ENCODE data around the gene HSPA1L. TPM values are rescaled to one million over a fixed set of nuclear protein-coding genes. Genes with fewer than 3 reads are reported as not detected.
A peak's percentile ranks its signal among the peaks of the same experiment; 100 is the strongest.

Gene HSPA1L
- total and polyA plus RNA-seq, 10 of the 15 experiments (the other 5 are each of a cell fraction or from before 2014, with no cell fraction given) = 0.69 to 2.5 (median 1.5) TPM

GRCh38 chr6:31765559-31765909, 49.5 kb downstream of the HSPA1L start:
- in situ Hi-C loops (cut with MboI) = no loop called here
- ATAC-seq (no peak), DNase-seq (ENCODE audit: low read depth, low spot score) (no peak), FAIRE-seq (no peak)
- Histone ChIP-seq H3K9me3 (replicated peaks; ENCODE audit: control insufficient read depth, insufficient read depth, low read length) (no peaks in the 10 kb centered on the region), H3K4me2 (ENCODE audit: control insufficient read depth, insufficient read depth) (no peak overlapping the region), H3K36me3 (ENCODE audit: control insufficient read depth in 2 of 2, insufficient read depth in 2 of 2, low read length in 1 of 2) (no peaks in the 10 kb centered on the region; a peak in 1 of 4 replicates), H3K4me3 (no peak overlapping the region), H2AFZ (ENCODE audit: control insufficient read depth, low read depth, low read length) (no peak overlapping the region), H4K20me1 (ENCODE audit: control insufficient read depth, insufficient read depth) (no peaks in the 10 kb centered on the region), H3K4me1 (ENCODE audit: control insufficient read depth, insufficient read depth, low read length) (no peaks in the 10 kb centered on the region), H3K9ac (ENCODE audit: control insufficient read depth, insufficient read depth, low read length) (no peak overlapping the region), H3K27me3 (replicated peaks in 1 of 2; ENCODE audit: control insufficient read depth in 2 of 2, insufficient read depth in 2 of 2, low read length in 1 of 2) (no peaks in the 10 kb centered on the region), H3K27ac (ENCODE audit: control insufficient read depth, insufficient read depth) (no peak overlapping the region), H3K79me2 (ENCODE audit: control insufficient read depth, insufficient read depth, low read length) (no peaks in the 10 kb centered on the region)
- WGBS (ENCODE audit: insufficient coverage, insufficient replicate concordance, low lambda C conversion rate, missing lambda C conversion rate) = 82% methylated on average over 8 of the region's 9 CpGs
- SMC1A ChIA-PET (ENCODE audit: uncharacterized antibody, unreplicated experiment) = no interaction called here
- no peak for TF ChIP-seq TARDBP (IDR thresholded peaks at IDR 0.05; ENCODE audit: borderline replicate concordance)
- no peak for TF ChIP-seq FOXK2 (IDR thresholded peaks at IDR 0.05)
- TF ChIP-seq CBX5 (IDR thresholded peaks at IDR 0.05; ENCODE audit: low read depth) = no peak
- RAD21 ChIA-PET (ENCODE audit: unreplicated experiment) = no interaction called here
- no TSS peak for BruUV-seq (replicated peaks)
- intact Hi-C loops (cut with micrococcal nuclease; ENCODE audit: unreplicated experiment) = no loop called here
- CTCF ChIA-PET = interaction anchor here (0.7 kb wide), 1 partner anchor 191 kb away, joined by 4 read pairs; no protein-coding TSS in a partner anchor
- POLR2A ChIA-PET = no interaction called here

GRCh38 chr6:31764198-31764597, 50.9 kb downstream of the HSPA1L start:
- intact Hi-C loops (cut with micrococcal nuclease; ENCODE audit: unreplicated experiment) = no loop called here
- TSS peak; percentile 67 for BruUV-seq (replicated peaks)
- POLR2A ChIA-PET = no interaction called here

More at GRCh38 chr6:31764198-31764597, 50.9 kb downstream of the HSPA1L start:
- Histone ChIP-seq H4K20me1 (ENCODE audit: control insufficient read depth, insufficient read depth) (no peaks in the 10 kb centered on the region), H3K27ac (ENCODE audit: control insufficient read depth, insufficient read depth) (no peak overlapping the region), H3K9me3 (replicated peaks; ENCODE audit: control insufficient read depth, insufficient read depth, low read length) (no peaks in the 10 kb centered on the region), H3K79me2 (ENCODE audit: control insufficient read depth, insufficient read depth, low read length) (no peaks in the 10 kb centered on the region), H2AFZ (ENCODE audit: control insufficient read depth, low read depth, low read length) (no peak overlapping the region), H3K4me3 (no peak overlapping the region), H3K4me1 (ENCODE audit: control insufficient read depth, insufficient read depth, low read length) (no peaks in the 10 kb centered on the region), H3K27me3 (replicated peaks in 1 of 2; ENCODE audit: control insufficient read depth in 2 of 2, insufficient read depth in 2 of 2, low read length in 1 of 2) (no peaks in the 10 kb centered on the region), H3K4me2 (ENCODE audit: control insufficient read depth, insufficient read depth) (no peak overlapping the region), H3K36me3 (ENCODE audit: control insufficient read depth in 2 of 2, insufficient read depth in 2 of 2, low read length in 1 of 2) (no peaks in the 10 kb centered on the region; a peak in 2 of 4 replicates), H3K9ac (ENCODE audit: control insufficient read depth, insufficient read depth, low read length) (no peak overlapping the region)
- in situ Hi-C loops (cut with MboI) = no loop called here
- FAIRE-seq (no peak), DNase-seq (ENCODE audit: low read depth, low spot score) (no peak), ATAC-seq (no peak)
- ChIA-PET RAD21 (ENCODE audit: unreplicated experiment) (interaction anchor here (1.0 kb wide), 1 partner anchor 66 kb away, joined by 3 read pairs; no protein-coding TSS in a partner anchor), SMC1A (ENCODE audit: uncharacterized antibody, unreplicated experiment) (no interaction called here), CTCF (no interaction called here)
- 57% methylated on average over 4 of the region's 4 CpGs for WGBS (ENCODE audit: insufficient coverage, insufficient replicate concordance, low lambda C conversion rate, missing lambda C conversion rate)
- no peak for TF ChIP-seq PKNOX1 (IDR thresholded peaks at IDR 0.05)

Data from GM12878 (cell line).